ENCODE measurements around the gene SETD7.

The SETD7 gene

GRCh38 chr4:139587446-139587845, 31.4 kb upstream of the SETD7 start:
- no peak overlapping the region for H3K9ac ChIP-seq (ENCODE audit: low read depth, low read length, poor library complexity, severe bottlenecking)
- no peak for TF ChIP-seq EZH2phosphoT487 (IDR thresholded peaks at IDR 0.05; ENCODE audit: borderline replicate concordance)
- TF ChIP-seq, protein P1, sequence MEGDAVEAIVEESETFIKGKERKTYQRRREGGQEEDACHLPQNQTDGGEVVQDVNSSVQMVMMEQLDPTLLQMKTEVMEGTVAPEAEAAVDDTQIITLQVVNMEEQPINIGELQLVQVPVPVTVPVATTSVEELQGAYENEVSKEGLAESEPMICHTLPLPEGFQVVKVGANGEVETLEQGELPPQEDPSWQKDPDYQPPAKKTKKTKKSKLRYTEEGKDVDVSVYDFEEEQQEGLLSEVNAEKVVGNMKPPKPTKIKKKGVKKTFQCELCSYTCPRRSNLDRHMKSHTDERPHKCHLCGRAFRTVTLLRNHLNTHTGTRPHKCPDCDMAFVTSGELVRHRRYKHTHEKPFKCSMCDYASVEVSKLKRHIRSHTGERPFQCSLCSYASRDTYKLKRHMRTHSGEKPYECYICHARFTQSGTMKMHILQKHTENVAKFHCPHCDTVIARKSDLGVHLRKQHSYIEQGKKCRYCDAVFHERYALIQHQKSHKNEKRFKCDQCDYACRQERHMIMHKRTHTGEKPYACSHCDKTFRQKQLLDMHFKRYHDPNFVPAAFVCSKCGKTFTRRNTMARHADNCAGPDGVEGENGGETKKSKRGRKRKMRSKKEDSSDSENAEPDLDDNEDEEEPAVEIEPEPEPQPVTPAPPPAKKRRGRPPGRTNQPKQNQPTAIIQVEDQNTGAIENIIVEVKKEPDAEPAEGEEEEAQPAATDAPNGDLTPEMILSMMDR (conservative IDR thresholded peaks at IDR 0.05; ENCODE audit: low read length): no peak
- H2AFZ ChIP-seq (ENCODE audit: low read length): no peak overlapping the region
- H3K9me2 ChIP-seq (replicated peaks; ENCODE audit: low read depth, low read length): no peaks in the 10 kb centered on the region
- no peaks in the 10 kb centered on the region for H3K79me2 ChIP-seq (ENCODE audit: insufficient read depth, low read length)
- no peaks in the 10 kb centered on the region for H3F3A ChIP-seq (ENCODE audit: low read depth)
- H3K36me3 ChIP-seq (ENCODE audit: insufficient read depth, low read length): no peaks in the 10 kb centered on the region
- H3K4me2 ChIP-seq (ENCODE audit: low read depth, low read length, poor library complexity, severe bottlenecking): no peak overlapping the region
- H3K4me1 ChIP-seq (ENCODE audit: insufficient read depth, low read length, poor library complexity, severe bottlenecking): no peaks in the 10 kb centered on the region
- no peak overlapping the region for H3K4me3 ChIP-seq (ENCODE audit: low read length, poor library complexity, severe bottlenecking)
- H3K9me3 ChIP-seq (ENCODE audit: insufficient read depth, low read depth, low read length): no peaks in the 10 kb centered on the region
- H3K27me3 ChIP-seq (ENCODE audit: insufficient read depth, low read length, poor library complexity, severe bottlenecking): no peaks in the 10 kb centered on the region
- H4K20me1 ChIP-seq (ENCODE audit: insufficient read depth, low read length, poor library complexity, severe bottlenecking): no peaks in the 10 kb centered on the region

DNA sequence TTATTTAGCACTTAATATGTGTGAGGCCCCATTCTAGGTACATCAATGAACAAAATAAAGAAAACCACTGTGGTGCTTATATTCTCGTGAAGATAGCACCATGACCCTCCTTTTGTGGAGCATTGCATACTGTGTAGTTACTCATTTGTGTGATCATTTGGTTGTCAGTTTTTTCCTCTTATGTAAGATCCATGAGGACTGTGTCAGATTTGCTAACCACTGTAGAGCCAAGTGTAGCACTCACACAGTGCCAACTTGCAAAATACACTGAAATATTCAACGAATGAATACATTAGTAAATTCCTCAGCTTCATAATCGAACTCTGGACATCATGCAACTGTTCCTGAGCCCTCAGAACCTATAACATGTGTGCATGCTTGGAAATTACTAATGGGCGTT, 29.5 kb upstream of the SETD7 start:
- no peak overlapping the region for H3K9ac ChIP-seq (ENCODE audit: low read depth, low read length, poor library complexity, severe bottlenecking)
- no peaks in the 10 kb centered on the region for H4K20me1 ChIP-seq (ENCODE audit: insufficient read depth, low read length, poor library complexity, severe bottlenecking)
- no peak overlapping the region for H2AFZ ChIP-seq (ENCODE audit: low read length)
- no peaks in the 10 kb centered on the region for H3K79me2 ChIP-seq (ENCODE audit: insufficient read depth, low read length)
- H3K36me3 ChIP-seq (ENCODE audit: insufficient read depth, low read length): no peaks in the 10 kb centered on the region
- no peak overlapping the region for H3K4me2 ChIP-seq (ENCODE audit: low read depth, low read length, poor library complexity, severe bottlenecking)
- TF ChIP-seq, protein P1 (conservative IDR thresholded peaks at IDR 0.05; ENCODE audit: low read length): no peak
- TF ChIP-seq EZH2phosphoT487 (IDR thresholded peaks at IDR 0.05; ENCODE audit: borderline replicate concordance): no peak
- no peaks in the 10 kb centered on the region for H3K4me1 ChIP-seq (ENCODE audit: insufficient read depth, low read length, poor library complexity, severe bottlenecking)
- no peak overlapping the region for H3K4me3 ChIP-seq (ENCODE audit: low read length, poor library complexity, severe bottlenecking)
- H3K9me3 ChIP-seq (ENCODE audit: insufficient read depth, low read depth, low read length): no peaks in the 10 kb centered on the region
- no peaks in the 10 kb centered on the region for H3K27me3 ChIP-seq (ENCODE audit: insufficient read depth, low read length, poor library complexity, severe bottlenecking)
- H3F3A ChIP-seq (ENCODE audit: low read depth): no peaks in the 10 kb centered on the region
- no peaks in the 10 kb centered on the region for H3K9me2 ChIP-seq (replicated peaks; ENCODE audit: low read depth, low read length)

GRCh38 chr4:139584784-139585183, 28.8 kb upstream of the SETD7 start:
- H2AFZ ChIP-seq (ENCODE audit: low read length): no peak overlapping the region
- H3K36me3 ChIP-seq (ENCODE audit: insufficient read depth, low read length): no peaks in the 10 kb centered on the region
- no peaks in the 10 kb centered on the region for H3K9me3 ChIP-seq (ENCODE audit: insufficient read depth, low read depth, low read length)
- no peak overlapping the region for H3K4me3 ChIP-seq (ENCODE audit: low read length, poor library complexity, severe bottlenecking)
- H3K4me1 ChIP-seq (ENCODE audit: insufficient read depth, low read length, poor library complexity, severe bottlenecking): no peaks in the 10 kb centered on the region
- no peaks in the 10 kb centered on the region for H3K79me2 ChIP-seq (ENCODE audit: insufficient read depth, low read length)
- H3F3A ChIP-seq (ENCODE audit: low read depth): no peaks in the 10 kb centered on the region
- H3K27me3 ChIP-seq (ENCODE audit: insufficient read depth, low read length, poor library complexity, severe bottlenecking): no peaks in the 10 kb centered on the region
- H3K9ac ChIP-seq (ENCODE audit: low read depth, low read length, poor library complexity, severe bottlenecking): no peak overlapping the region
- H3K9me2 ChIP-seq (replicated peaks; ENCODE audit: low read depth, low read length): no peaks in the 10 kb centered on the region
- no peaks in the 10 kb centered on the region for H4K20me1 ChIP-seq (ENCODE audit: insufficient read depth, low read length, poor library complexity, severe bottlenecking)
- no peak overlapping the region for H3K4me2 ChIP-seq (ENCODE audit: low read depth, low read length, poor library complexity, severe bottlenecking)
- TF ChIP-seq EZH2phosphoT487 (IDR thresholded peaks at IDR 0.05; ENCODE audit: borderline replicate concordance): no peak
- TF ChIP-seq, protein P1 (conservative IDR thresholded peaks at IDR 0.05; ENCODE audit: low read length): no peak
